H1 (cell line): ENCODE data around the gene PREB. TPM values are rescaled to one million over a fixed set of nuclear protein-coding genes. Genes with fewer than 3 reads are reported as not detected.

Experiments
- ASH2L ChIP-seq: fragments of 200-600, 300-600 bp; sonication (generic); IDR thresholded peaks from one replicate; pipeline ENCODE4 v1.7.1; 2017; ENCODE audit warnings: low read length
- BACH1 ChIP-seq: IDR thresholded peaks from 2 replicates; pipeline ENCODE4 v1.6.1; 2012; ENCODE audit warnings: low read length, improper control_type of control experiment
- CREB1 ChIP-seq: IDR thresholded peaks from 2 replicates; pipeline ENCODE4 v1.6.1; 2012; ENCODE audit warnings: inconsistent platforms
- EZH2 ChIP-seq: fragments of 200-600 bp; sonication (generic); IDR thresholded peaks from 2 replicates; pipeline ENCODE4 v1.7.1; 2012; ENCODE audit warnings: low read depth, mild to moderate bottlenecking, moderate library complexity, low read length, inconsistent platforms; ENCODE audit not compliant: severe bottlenecking
- KDM4A ChIP-seq: IDR thresholded peaks from one replicate; pipeline ENCODE4 v1.7.1; 2012; ENCODE audit warnings: low read depth, mild to moderate bottlenecking, moderate library complexity, low read length, inconsistent platforms; ENCODE audit not compliant: severe bottlenecking
- SUZ12 ChIP-seq: fragments of 200-600 bp; sonication (generic); IDR thresholded peaks from 2 replicates; pipeline ENCODE4 v1.6.1; 2012; ENCODE audit warnings: mild to moderate bottlenecking, inconsistent platforms, low read length, moderate library complexity, mixed read lengths
- polyA plus RNA-seq, 7 experiments: library from polyadenylated mRNA; depleted of rRNA in 3 of 7; stranded (reverse) in 5 of 7; unstranded in 2 of 7; fragments of >200 nt in 5 of 7; fragments of 200-250 nt in 2 of 7; gene quantifications; 1 replicate in 5 of 7; 2 replicates in 1 of 7; 4 replicates in 1 of 7; pipeline versions ENCODE4 v1.2.1 to v1.2.3, GENCODE V29; 2011 to 2013; ENCODE audit warnings: missing spikeins in 2 of 7, mixed read lengths in 2 of 7
- total RNA-seq: library from RNA; stranded (reverse); fragmentation: NEBNext Ultra II Directional; extraction: Animal tissue kit (Norgen Biotek cat#: 25700); gene quantifications from 2 replicates; pipeline ENCODE4 v1.2.1, GENCODE V29; 2021
- TF ChIP-seq, protein P1 (sequence below), 3 experiments: IDR thresholded peaks; 1 replicate in 2 of 3; 2 replicates in 1 of 3; pipeline versions ENCODE4 v1.5.1 to v1.6.1; 2011; ENCODE audit warnings: low read length in 3 of 3, mild to moderate bottlenecking in 3 of 3, inconsistent platforms in 2 of 3, low read depth in 1 of 3, moderate library complexity in 1 of 3; ENCODE audit not compliant: insufficient read depth in 1 of 3; ENCODE audit errors: control extremely low read depth in 1 of 3

Gene PREB
- total and polyA plus RNA-seq, 2 of the 8 experiments (the other 6 are each of a cell fraction or from before 2014, with no cell fraction given), result 54.1 to 72.2 TPM

- TF ChIP-seq, protein P1, sequence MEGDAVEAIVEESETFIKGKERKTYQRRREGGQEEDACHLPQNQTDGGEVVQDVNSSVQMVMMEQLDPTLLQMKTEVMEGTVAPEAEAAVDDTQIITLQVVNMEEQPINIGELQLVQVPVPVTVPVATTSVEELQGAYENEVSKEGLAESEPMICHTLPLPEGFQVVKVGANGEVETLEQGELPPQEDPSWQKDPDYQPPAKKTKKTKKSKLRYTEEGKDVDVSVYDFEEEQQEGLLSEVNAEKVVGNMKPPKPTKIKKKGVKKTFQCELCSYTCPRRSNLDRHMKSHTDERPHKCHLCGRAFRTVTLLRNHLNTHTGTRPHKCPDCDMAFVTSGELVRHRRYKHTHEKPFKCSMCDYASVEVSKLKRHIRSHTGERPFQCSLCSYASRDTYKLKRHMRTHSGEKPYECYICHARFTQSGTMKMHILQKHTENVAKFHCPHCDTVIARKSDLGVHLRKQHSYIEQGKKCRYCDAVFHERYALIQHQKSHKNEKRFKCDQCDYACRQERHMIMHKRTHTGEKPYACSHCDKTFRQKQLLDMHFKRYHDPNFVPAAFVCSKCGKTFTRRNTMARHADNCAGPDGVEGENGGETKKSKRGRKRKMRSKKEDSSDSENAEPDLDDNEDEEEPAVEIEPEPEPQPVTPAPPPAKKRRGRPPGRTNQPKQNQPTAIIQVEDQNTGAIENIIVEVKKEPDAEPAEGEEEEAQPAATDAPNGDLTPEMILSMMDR (IDR thresholded peaks at IDR 0.05; ENCODE audit: control extremely low read depth in 1 of 3, insufficient read depth in 1 of 3, low read depth in 1 of 3, low read length in 3 of 3), result peak in 2 of 3 experiments; percentile 40 to 51; a peak in 2 of 4 replicates
- peak; percentile 41; the same call in 1 of the 2 replicates for TF ChIP-seq SUZ12
- peak; percentile 24 for TF ChIP-seq EZH2
- TF ChIP-seq BACH1, result no peak
- TF ChIP-seq CREB1, result 0 out of 2 replicates have a peak, but pooled peaks have one; percentile 24
- peak; percentile 59 for TF ChIP-seq ASH2L
- peak; percentile 97 for TF ChIP-seq KDM4A
- TF ChIP-seq, all 59 proteins: peak for 12
Observed at GRCh38 chr2:27085673-27086089, 48.8 kb downstream of the PREB start (continued).
